ENCODE results near the gene CIPC.

The CIPC gene

GRCh38 chr14:77126461-77126990, 28.5 kb downstream of the CIPC start:
- no peak for DNase-seq (ENCODE audit: low spot score)

- no peak for DNase-seq (ENCODE audit: low spot score)
Observed at GRCh38 chr14:77128414-77128891, 30.4 kb downstream of the CIPC start.

- DNase-seq (ENCODE audit: low spot score) = no peak
Observed at GRCh38 chr14:77130386-77130785, 32.3 kb downstream of the CIPC start.

DNA sequence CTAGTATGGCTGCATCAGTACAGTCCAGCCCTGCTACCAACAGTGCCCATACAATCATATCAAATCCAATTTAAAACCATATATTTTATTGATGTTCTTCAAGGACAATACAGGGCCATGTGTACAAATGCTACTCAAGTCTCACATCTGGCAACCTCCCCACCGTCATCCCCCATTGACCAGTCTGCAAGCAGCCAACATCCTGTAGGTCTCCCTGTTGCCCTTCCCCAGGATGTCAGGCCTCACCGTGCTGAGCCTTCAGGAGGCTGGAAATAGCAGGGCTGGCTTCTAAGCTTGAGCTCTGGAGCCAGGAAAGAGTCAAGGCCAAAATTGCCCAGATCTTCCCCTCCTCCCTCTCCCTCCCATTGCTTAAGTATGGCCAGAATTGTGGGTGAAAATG, 33.1 kb downstream of the CIPC start:
- no peak for DNase-seq (ENCODE audit: low spot score)

DNA sequence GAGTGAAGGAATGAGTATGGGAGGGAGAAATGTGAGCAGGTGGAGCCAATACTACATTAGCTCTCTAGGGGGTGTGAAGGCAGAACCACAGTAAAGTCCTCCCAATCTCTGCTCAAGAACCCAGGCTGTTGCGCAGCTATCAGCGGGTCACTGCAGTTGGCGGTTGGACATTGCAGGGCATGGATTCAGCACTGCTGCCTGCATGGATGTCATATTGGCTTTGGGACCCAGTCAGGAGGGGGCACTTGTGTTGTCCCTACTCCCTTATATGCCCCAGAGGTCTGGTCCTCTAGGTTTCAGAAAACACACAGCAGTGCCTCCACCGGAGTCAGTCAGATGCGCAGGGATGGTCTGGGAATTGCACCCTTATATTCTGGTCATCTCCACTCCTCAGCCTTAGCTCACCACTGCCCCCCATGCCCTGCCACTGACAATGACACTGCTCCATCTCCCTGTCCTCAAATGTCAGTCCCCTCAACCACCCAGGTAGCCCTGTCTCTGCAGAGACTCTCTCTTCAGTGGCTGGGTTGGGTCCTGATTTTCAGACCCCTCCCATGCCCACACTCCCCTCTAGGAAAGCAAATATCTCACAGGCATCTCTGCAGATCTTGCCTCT, 33.9 kb downstream of the CIPC start:
- no peak for DNase-seq (ENCODE audit: low spot score)

GRCh38 chr14:77133720-77134338, 35.8 kb downstream of the CIPC start:
- DNase-seq (ENCODE audit: low spot score) = peak; percentile 80

DNA sequence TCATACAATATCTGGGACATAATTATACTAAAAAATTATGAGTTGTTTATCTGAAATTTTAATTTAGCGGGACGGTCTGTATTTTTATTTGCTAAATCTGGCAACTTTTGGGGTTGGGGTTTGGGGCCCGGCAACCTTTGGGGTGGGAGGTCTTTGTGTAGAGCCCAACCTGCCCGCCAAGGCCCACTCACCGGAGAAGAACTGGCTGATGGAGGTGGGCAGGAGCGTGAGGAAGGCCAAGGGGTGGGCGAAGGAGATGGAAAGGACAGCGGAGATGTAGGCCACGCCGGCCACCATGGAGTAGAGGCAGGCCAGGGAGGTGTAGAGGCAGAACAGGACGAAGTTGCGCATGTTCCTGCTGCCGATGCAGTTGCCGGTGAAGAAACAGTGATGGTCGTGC, 41.0 kb downstream of the CIPC start:
- no peak for DNase-seq (ENCODE audit: low spot score)

DNA sequence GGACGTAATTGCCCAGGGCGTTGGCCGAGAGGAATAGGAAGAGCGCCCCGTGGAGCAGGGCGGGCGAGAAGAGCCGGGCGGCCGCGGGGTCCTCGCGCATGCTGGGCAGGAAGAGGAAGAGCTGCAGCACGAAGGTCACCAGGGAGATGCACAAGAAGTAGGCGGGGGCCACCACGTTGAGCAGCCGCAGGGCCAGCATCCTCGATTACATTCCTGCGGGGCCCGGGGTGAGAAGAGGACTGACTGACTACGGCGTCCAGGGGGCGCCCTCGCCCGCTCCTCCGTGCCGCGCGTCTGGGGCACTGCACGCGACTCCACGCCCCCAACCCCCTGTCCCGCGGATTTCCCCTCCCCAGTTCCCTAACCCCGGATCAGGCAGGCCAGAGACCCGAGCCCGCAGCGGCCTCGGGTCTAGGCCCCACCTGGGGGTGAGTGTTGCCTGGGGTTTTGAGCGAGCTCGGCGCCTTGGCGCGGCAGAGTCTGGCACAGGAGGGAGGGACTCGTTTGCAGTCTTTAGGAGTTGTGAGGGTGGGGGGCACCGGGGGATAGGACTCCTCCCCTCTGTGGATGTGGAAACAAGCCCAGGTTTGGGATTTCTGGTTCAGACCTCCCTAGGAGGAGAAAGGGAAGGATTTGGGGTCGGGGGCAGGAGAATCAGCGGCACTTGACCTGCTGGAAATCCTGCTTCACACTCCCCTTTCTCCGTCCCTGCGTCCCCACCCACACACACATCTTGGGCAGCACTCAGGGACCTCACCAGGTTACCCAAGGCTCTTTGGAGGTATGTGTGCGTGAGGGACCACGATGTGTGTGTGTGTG, 41.7 kb downstream of the CIPC start:
- peak; percentile 77 for DNase-seq (ENCODE audit: low spot score)

- DNase-seq (ENCODE audit: low spot score) = no peak
Observed at GRCh38 chr14:77140359-77141213, 42.5 kb downstream of the CIPC start.

GRCh38 chr14:77141214-77142004, 43.4 kb downstream of the CIPC start, which contains the start of gene ZDHHC22:
Gene ZDHHC22 (minus strand): TSS chr14:77141791. CDS start chr14:77139738, 2,053 bp downstream.
- peak; percentile 67 for DNase-seq (ENCODE audit: low spot score)

- no peak for DNase-seq (ENCODE audit: low spot score)
Observed at GRCh38 chr14:77142005-77142800, 44.1 kb downstream of the CIPC start.

GRCh38 chr14:77143071-77143470, 45.0 kb downstream of the CIPC start:
- DNase-seq (ENCODE audit: low spot score) = no peak

GRCh38 chr14:77144412-77145115, 46.5 kb downstream of the CIPC start:
- no peak for DNase-seq (ENCODE audit: low spot score)

GRCh38 chr14:77145975-77146740, 48.1 kb downstream of the CIPC start:
- DNase-seq (ENCODE audit: low spot score) = no peak

GRCh38 chr14:77148510-77149231, 50.6 kb downstream of the CIPC start:
- DNase-seq (ENCODE audit: low spot score) = no peak

DNA sequence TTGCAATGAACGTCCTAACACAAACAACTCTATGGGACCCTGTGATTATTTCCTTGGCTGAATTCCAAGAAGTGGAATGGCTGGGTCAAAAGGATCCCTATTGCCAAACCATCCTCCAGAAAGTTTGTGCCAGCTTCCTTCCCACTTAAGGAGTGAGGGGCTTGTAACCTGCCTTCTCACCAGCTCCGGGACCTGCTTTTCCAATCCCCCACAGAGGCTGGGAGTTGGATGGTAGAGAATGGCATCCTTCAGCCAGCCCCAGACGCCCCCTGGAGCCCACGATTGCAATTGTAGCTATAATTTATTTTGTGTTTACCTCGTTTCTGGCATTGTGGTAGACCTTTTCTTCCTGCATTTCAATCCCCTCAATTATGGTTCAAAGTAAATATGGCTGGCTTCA, 53.2 kb downstream of the CIPC start:
- DNase-seq (ENCODE audit: low spot score) = no peak

DNA sequence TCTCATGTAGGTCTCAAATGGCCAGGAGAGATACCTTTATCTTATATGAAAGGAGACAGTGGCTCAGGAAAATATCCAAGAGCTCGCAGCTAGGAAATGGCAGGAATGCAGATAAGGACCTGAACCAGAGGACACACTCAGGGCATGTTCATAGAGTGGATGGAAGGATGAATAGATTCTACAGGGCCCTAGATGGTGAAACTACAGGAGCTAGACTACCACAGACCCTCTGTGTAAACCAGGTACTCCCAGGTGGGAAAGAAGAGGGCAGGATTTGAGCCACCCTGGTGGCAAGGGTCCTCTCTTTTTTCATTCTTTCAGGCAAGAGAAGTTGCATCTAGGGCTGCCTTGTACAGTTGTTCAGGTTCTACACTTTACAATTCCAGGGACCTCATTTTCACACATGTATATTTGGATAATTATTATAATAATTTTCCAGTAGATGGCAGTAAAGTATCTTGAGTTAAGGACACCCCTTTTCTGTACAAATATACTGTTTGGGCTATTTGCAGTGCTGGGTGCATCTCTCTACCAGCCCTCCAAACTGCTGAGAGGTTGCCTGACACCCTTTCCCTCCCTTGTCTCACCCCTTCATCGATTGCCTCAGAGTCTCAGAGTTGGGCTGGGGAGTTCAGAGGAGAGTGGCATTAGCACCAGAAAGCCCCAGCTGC, 54.0 kb downstream of the CIPC start:
- peak; percentile 46 for DNase-seq (ENCODE audit: low spot score)
